NCI-H2227 (cell line): Measurements from ENCODE around the gene A4GNT.
"Not testable (repeated sequence)": the region's sequence is repeated elsewhere in the genome, so short reads cannot be mapped to it uniquely, and the experiment has no call there.

Experiments used
- DNase-seq: peaks from one replicate; lab custom pipeline; 2025; ENCODE audit not compliant: unreplicated experiment; lab: John Stamatoyannopoulos, UW

A4GNT gene

GRCh38 chr3:138119423-138119766, 12.8 kb downstream of the A4GNT start:
- DNase-seq, result peak; percentile 2

- peak; percentile 67 for DNase-seq
Observed at GRCh38 chr3:138118612-138119422, 13.4 kb downstream of the A4GNT start.

GRCh38 chr3:138114988-138115971, 16.9 kb downstream of the A4GNT start, which contains the start of gene DZIP1L:
Gene DZIP1L, minus strand, starts transcription at chr3:138115608. Its CDS starts 11,637 bp downstream, at chr3:138103971.
- DNase-seq, result peak; percentile 66

GRCh38 chr3:138114431-138114918, 17.7 kb downstream of the A4GNT start:
- DNase-seq, result peak; percentile 4

- peak; percentile 25 for DNase-seq
Observed at GRCh38 chr3:138113326-138113725, 18.9 kb downstream of the A4GNT start.

- no peak for DNase-seq
Observed at GRCh38 chr3:138112362-138112761, 19.8 kb downstream of the A4GNT start.

- no peak for DNase-seq
Observed at GRCh38 chr3:138105598-138105997, 26.6 kb downstream of the A4GNT start.

GRCh38 chr3:138103466-138103865, 28.7 kb downstream of the A4GNT start:
- DNase-seq, result no peak

- not testable (repeated sequence) for DNase-seq
Observed at GRCh38 chr3:138101351-138101940, 30.7 kb downstream of the A4GNT start.

- no peak for DNase-seq
Observed at GRCh38 chr3:138099417-138099816, 32.8 kb downstream of the A4GNT start.

GRCh38 chr3:138097192-138098172, 34.7 kb downstream of the A4GNT start:
- DNase-seq, result no peak

- no peak for DNase-seq
Observed at GRCh38 chr3:138093721-138094120, 38.5 kb downstream of the A4GNT start.

- no peak for DNase-seq
Observed at GRCh38 chr3:138092023-138092422, 40.2 kb downstream of the A4GNT start.

GRCh38 chr3:138089091-138089490, 43.1 kb downstream of the A4GNT start:
- DNase-seq, result no peak

- DNase-seq, result not testable (repeated sequence)
Observed at GRCh38 chr3:138085745-138086144, 46.4 kb downstream of the A4GNT start.

- DNase-seq, result no peak
Observed at GRCh38 chr3:138084196-138084595, 48.0 kb downstream of the A4GNT start.

GRCh38 chr3:138082992-138083386, 49.2 kb downstream of the A4GNT start:
- DNase-seq, result no peak

GRCh38 chr3:138082085-138082991, 49.9 kb downstream of the A4GNT start:
- no peak for DNase-seq
